ENCODE data around the gene MSLN. TPM values are rescaled to one million over a fixed set of nuclear protein-coding genes. Genes with fewer than 3 reads are reported as not detected.

Gene MSLN
- total and polyA plus RNA-seq, 2 of the 8 experiments (the other 6 are each of a cell fraction or from before 2014, with no cell fraction given): 0.28 to 0.50 TPM

DNA sequence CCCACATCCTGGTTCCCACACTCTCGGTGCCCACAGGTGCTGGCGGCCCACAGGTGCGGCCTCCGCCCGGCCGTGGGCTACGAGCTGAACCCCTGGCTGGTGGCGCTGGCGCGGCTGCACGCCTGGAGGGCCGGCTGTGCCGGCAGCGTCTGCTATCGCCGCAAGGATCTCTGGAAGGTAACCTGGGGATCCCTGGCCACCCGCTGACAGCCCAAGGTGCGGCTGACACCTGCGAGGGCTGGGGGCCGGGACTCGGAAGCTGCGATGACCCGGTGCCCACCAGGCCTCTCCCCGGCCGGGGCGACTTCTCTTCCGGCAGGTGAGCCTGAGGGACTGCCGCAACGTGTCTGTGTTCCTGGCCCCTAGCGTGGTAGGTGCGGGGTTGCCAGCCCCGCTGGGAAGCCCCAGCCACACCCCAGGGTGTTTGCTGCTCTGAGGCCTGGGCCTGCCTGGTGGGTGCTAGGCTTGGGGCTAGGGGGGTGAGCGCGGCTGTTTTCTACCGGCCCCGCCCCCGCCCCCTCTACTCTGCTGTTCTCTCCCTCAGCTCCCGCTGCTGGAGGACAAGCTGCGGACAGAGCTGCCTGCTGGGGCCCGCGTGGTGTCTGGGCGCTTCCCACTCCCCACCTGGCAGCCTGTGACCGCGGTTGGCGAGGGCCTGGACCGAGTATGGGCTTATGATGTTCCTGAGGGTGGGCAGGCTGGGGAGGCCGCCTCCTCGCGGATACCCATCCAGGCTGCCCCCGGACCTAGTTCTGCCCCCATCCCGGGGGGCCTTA is 38.6 kb upstream of the MSLN start:
- no peak for FAIRE-seq
- H2BK15ac ChIP-seq (ENCODE audit: low read length): no peak overlapping the region
- CTCF ChIA-PET (ENCODE audit: partially characterized antibody): interaction anchor here (1.1 to 35.8 kb wide), 4 partner anchors 5 to 63 kb away, joined by 3 to 977 read pairs (median 700); partner anchors contain the start of genes ANTKMT, CCDC78, CHTF18 and CIAO3
- H4K5ac ChIP-seq (ENCODE audit: insufficient read length, low read depth, low read length): no peak overlapping the region
- H2BK120ac ChIP-seq (replicated peaks; ENCODE audit: low read depth, low read length): no peak overlapping the region
- no peak overlapping the region; the same call in none of the 2 replicates for H3K18ac ChIP-seq (ENCODE audit: extremely low read depth, low read length)
- no peak overlapping the region for H3K27ac ChIP-seq (ENCODE audit: low read depth, low read length)
- no peak overlapping the region for H3K9ac ChIP-seq (replicated peaks in 1 of 4; ENCODE audit: extremely low read depth in 1 of 4, low read depth in 3 of 4, low read length in 3 of 4)
- TF ChIP-seq TEAD4 (IDR thresholded peaks at IDR 0.05; ENCODE audit: low read depth, low read length) (no peak), CEBPB (IDR thresholded peaks at IDR 0.05; ENCODE audit: low read depth, low read length) (no peak), CHD2 (IDR thresholded peaks at IDR 0.05; ENCODE audit: low read length) (no peak), CHD1 (IDR thresholded peaks at IDR 0.05; ENCODE audit: low read depth, low read length) (no peak)
- no peak overlapping the region for H2AK5ac ChIP-seq (ENCODE audit: low read depth, low read length)
- peaks cover 0 to 20% (median 15%) of the 10 kb centered on the region in 4 experiments; a peak in 5 of 7 replicates for H3K4me1 ChIP-seq (replicated peaks in 1 of 4; ENCODE audit: control insufficient read depth in 3 of 4, insufficient read depth in 4 of 4, low read length in 3 of 4)
- no peak overlapping the region; the same call in none of the 2 replicates for H2BK5ac ChIP-seq (ENCODE audit: low read depth, low read length)
- 95% methylated on average over 43 of the region's 51 CpGs; no CpG with 5 or more reads in 1 of the 2 experiments for WGBS, 2 experiments (ENCODE audit: extremely low coverage in 1 of 2, insufficient coverage in 1 of 2, insufficient read length in 1 of 2, insufficient replicate concordance in 2 of 2, low coverage in 1 of 2, low lambda C conversion rate in 2 of 2, missing lambda C conversion rate in 1 of 2)
- peak overlapping the region; percentile 57; the same call in 1 of the 2 replicates for H4K8ac ChIP-seq (ENCODE audit: extremely low read depth, insufficient read depth, low read length)
- POLR2A ChIA-PET (ENCODE audit: partially characterized antibody): interaction anchor here (0.6 to 23.0 kb wide), 28 partner anchors 5 to 610 kb away, joined by 3 to 353 read pairs (median 5); partner anchors contain the start of genes ANTKMT, CCDC78, CHTF18 and GNG13
- H3K79me2 ChIP-seq (ENCODE audit: control insufficient read depth in 1 of 2, insufficient read depth in 2 of 2, low read length in 2 of 2): no peaks in the 10 kb centered on the region
- peaks cover 0 to 20% (median 4%) of the 10 kb centered on the region in 4 experiments; a peak in 4 of 7 replicates for H3K27me3 ChIP-seq (replicated peaks in 1 of 4; ENCODE audit: control insufficient read depth in 3 of 4, extremely low read depth in 1 of 4, insufficient read depth in 3 of 4, low read length in 3 of 4)
- H3K36me3 ChIP-seq (ENCODE audit: control insufficient read depth in 2 of 4, insufficient read depth in 4 of 4, low read length in 3 of 4): peaks cover 0 to 6% (median 0%) of the 10 kb centered on the region in 4 experiments; a peak in 1 of 8 replicates
- H3K4me2 ChIP-seq (ENCODE audit: insufficient read depth in 1 of 2, low read depth in 2 of 2, low read length in 2 of 2): peak overlapping the region in 1 of 2 experiments; percentile 83; a peak in 1 of 4 replicates
- no peak overlapping the region for H4K91ac ChIP-seq (replicated peaks; ENCODE audit: insufficient read length, low read length)
- peak overlapping the region; percentile 69 for H3K4ac ChIP-seq (replicated peaks; ENCODE audit: insufficient read length, low read depth, low read length)
- H3K14ac ChIP-seq (ENCODE audit: insufficient read length): no peak overlapping the region
- no peak overlapping the region for H3K56ac ChIP-seq (replicated peaks; ENCODE audit: insufficient read length, low read depth, low read length)
- peak overlapping the region in 1 of 4 experiments; percentile 77; a peak in 2 of 8 replicates for H3K4me3 ChIP-seq (ENCODE audit: extremely low read depth in 1 of 4, insufficient read depth in 2 of 4, low read depth in 3 of 4, low read length in 4 of 4)
- H2BK12ac ChIP-seq (ENCODE audit: low read depth, low read length): no peak overlapping the region
- H3K23me2 ChIP-seq (ENCODE audit: low read depth, low read length): peaks cover 14% of the 10 kb centered on the region; the same call in 1 of the 2 replicates
- no peaks in the 10 kb centered on the region; a peak in 1 of 4 replicates for H3K9me3 ChIP-seq (ENCODE audit: insufficient read depth in 2 of 2, low read depth in 1 of 2, low read length in 1 of 2)
- no peaks in the 10 kb centered on the region for H3K79me1 ChIP-seq (ENCODE audit: low read depth, low read length)
- peaks cover 4 to 20% of the 10 kb centered on the region in 2 experiments for H4K20me1 ChIP-seq (replicated peaks in 1 of 2; ENCODE audit: control insufficient read depth in 1 of 2, insufficient read depth in 2 of 2, low read length in 2 of 2)
- no peak for DNase-seq (ENCODE audit: low read depth in 1 of 2, low spot score in 2 of 2)
- H3K23ac ChIP-seq (ENCODE audit: insufficient read length): no peak overlapping the region
- no peak overlapping the region for H2BK20ac ChIP-seq (ENCODE audit: low read length)
- no peak overlapping the region for H2AFZ ChIP-seq (ENCODE audit: low read length)
